SU-DHL-6 (cell line): ENCODE results near the gene CCDC74A.
"Not testable (repeated sequence)": the region's sequence is repeated elsewhere in the genome, so short reads cannot be mapped to it uniquely, and the experiment has no call there.

ENCODE experiments used
- H2AFZ ChIP-seq: fragments of 200-600 bp; sonication (generic); 2 replicates; pipeline ENCODE4 v1.6.1; 2014; ENCODE audit warnings: low read depth, mild to moderate bottlenecking, moderate library complexity, mixed read lengths, antibody characterized with exemption, low read length; ENCODE audit not compliant: severe bottlenecking
- H3F3A ChIP-seq: fragments of 200-600 bp; shearing (Covaris generic); 2 replicates; pipeline ENCODE4 v1.6.0; 2016; ENCODE audit warnings: antibody characterized with exemption, mild to moderate bottlenecking; ENCODE audit not compliant: insufficient read depth
- H3K27ac ChIP-seq: fragments of 200-600 bp; sonication (generic); 2 replicates; pipeline ENCODE4 v1.5.1; 2016; ENCODE audit warnings: low read depth, mild to moderate bottlenecking, low read length, moderate library complexity, mixed read lengths
- H3K27me3 ChIP-seq: fragments of 200-600 bp; sonication (generic), shearing (Covaris generic); 2 replicates; pipeline ENCODE4 v1.6.0; 2014; ENCODE audit warnings: mild to moderate bottlenecking, low read length
- H3K36me3 ChIP-seq: fragments of 200-600 bp; sonication (generic); 2 replicates; pipeline ENCODE4 v1.6.1; 2014; ENCODE audit warnings: mild to moderate bottlenecking, low read length, mixed read lengths
- H3K4me2 ChIP-seq: fragments of 300-600, 200-600 bp; shearing (Covaris generic), sonication (generic); 2 replicates; pipeline ENCODE4 v1.6.0; 2014; ENCODE audit warnings: low read length, low read depth, mild to moderate bottlenecking; ENCODE audit not compliant: poor library complexity, severe bottlenecking
- H3K4me3 ChIP-seq: fragments of 200-600 bp; sonication (generic); 2 replicates; pipeline ENCODE4 v1.5.1; 2014; ENCODE audit warnings: antibody characterized with exemption, low read length, mild to moderate bottlenecking, mixed read lengths; ENCODE audit not compliant: insufficient read depth, poor library complexity, severe bottlenecking
- H3K79me2 ChIP-seq: fragments of 200-600 bp; sonication (generic); 2 replicates; pipeline ENCODE4 v1.6.1; 2014; ENCODE audit warnings: mild to moderate bottlenecking, low read length, moderate library complexity; ENCODE audit not compliant: insufficient read depth
- H3K9ac ChIP-seq: fragments of 200-600 bp; sonication (generic); 2 replicates; pipeline ENCODE4 v1.7.0; 2014; ENCODE audit warnings: mild to moderate bottlenecking, low read length
- H3K9me2 ChIP-seq: fragments of 200-600 bp; sonication (generic); replicated peaks from 2 replicates; pipeline ENCODE4 v1.6.1; 2014; ENCODE audit warnings: low read length; ENCODE audit not compliant: insufficient read depth
- H3K9me3 ChIP-seq: fragments of 200-600 bp; sonication (generic); 2 replicates; pipeline ENCODE4 v1.6.1; 2014; ENCODE audit warnings: low read length, mixed read lengths; ENCODE audit not compliant: insufficient read depth
- H4K20me1 ChIP-seq: fragments of 200-600 bp; sonication (generic); 2 replicates; pipeline ENCODE4 v1.6.1; 2014; ENCODE audit warnings: low read depth, mild to moderate bottlenecking, antibody characterized with exemption, low read length, moderate library complexity, mixed read lengths
- CTCF ChIP-seq: fragments of 200-600 bp; sonication (generic); IDR thresholded peaks from one replicate; pipeline ENCODE4 v1.5.1; 2017; ENCODE audit warnings: antibody characterized with exemption, mild to moderate bottlenecking, low read length, moderate library complexity; ENCODE audit not compliant: insufficient read depth, poor library complexity, severe bottlenecking
- EZH2phosphoT487 ChIP-seq: fragments of 200-600 bp; sonication (generic), shearing (Covaris generic); conservative IDR thresholded peaks from 2 replicates; pipeline ENCODE4 v1.6.1; 2018; ENCODE audit warnings: mild to moderate bottlenecking, antibody characterized with exemption, low read length, moderate library complexity, mixed read lengths

CCDC74A gene

GRCh38 chr2:131532723-131533608 is 5.3 kb downstream of the CCDC74A start:
- not testable (repeated sequence) for H3K79me2 ChIP-seq, H3K4me3 ChIP-seq, H3K9me3 ChIP-seq, H3K9me2 ChIP-seq, H3K36me3 ChIP-seq, H2AFZ ChIP-seq, H3K4me2 ChIP-seq, H3K9ac ChIP-seq, H3K27me3 ChIP-seq, H3F3A ChIP-seq, H4K20me1 ChIP-seq, H3K27ac ChIP-seq

- H3K27me3 ChIP-seq, H3K9me3 ChIP-seq, H3K4me3 ChIP-seq, H3K9me2 ChIP-seq, H2AFZ ChIP-seq, H3K79me2 ChIP-seq, H3K36me3 ChIP-seq, H3K27ac ChIP-seq, H3F3A ChIP-seq, H3K4me2 ChIP-seq, H3K9ac ChIP-seq, H4K20me1 ChIP-seq: not testable (repeated sequence)
These were observed 6.1 kb downstream of the CCDC74A start for GRCh38 chr2:131533609-131534316.

GRCh38 chr2:131534317-131534672 is 6.6 kb downstream of the CCDC74A start:
- H3K9me2 ChIP-seq, H3K36me3 ChIP-seq, H4K20me1 ChIP-seq: not testable (repeated sequence)

GRCh38 chr2:131534965-131535364 is 7.3 kb downstream of the CCDC74A start:
- H3F3A ChIP-seq, H3K79me2 ChIP-seq, H3K4me2 ChIP-seq, H3K9ac ChIP-seq, H4K20me1 ChIP-seq, H3K4me3 ChIP-seq, H3K27ac ChIP-seq, H3K9me2 ChIP-seq, H3K27me3 ChIP-seq, H2AFZ ChIP-seq, H3K36me3 ChIP-seq, H3K9me3 ChIP-seq: not testable (repeated sequence)

More at GRCh38 chr2:131534317-131534672, 6.6 kb downstream of the CCDC74A start:
- H3K27me3 ChIP-seq, H3K4me2 ChIP-seq, H3F3A ChIP-seq, H3K4me3 ChIP-seq, H3K79me2 ChIP-seq, H3K9ac ChIP-seq, H3K27ac ChIP-seq, H3K9me3 ChIP-seq, H2AFZ ChIP-seq: not testable (repeated sequence)

GRCh38 chr2:131535526-131535925 is 7.8 kb downstream of the CCDC74A start:
- Histone ChIP-seq H3K79me2 (no peaks in the 10 kb centered on the region), H2AFZ (no peak overlapping the region), H3K4me3 (no peak overlapping the region), H3K9me3 (no peaks in the 10 kb centered on the region), H3K27ac (no peak overlapping the region), H3K9me2 (no peaks in the 10 kb centered on the region), H3K9ac (no peak overlapping the region), H3F3A (no peaks in the 10 kb centered on the region), H3K4me2 (no peak overlapping the region), H3K27me3 (no peaks in the 10 kb centered on the region), H4K20me1 (no peaks in the 10 kb centered on the region), H3K36me3 (no peaks in the 10 kb centered on the region)
- TF ChIP-seq CTCF (no peak), EZH2phosphoT487 (no peak)

GRCh38 chr2:131535951-131536826 is 8.5 kb downstream of the CCDC74A start:
- H3K36me3 ChIP-seq, H3K27me3 ChIP-seq, H3K4me3 ChIP-seq, H4K20me1 ChIP-seq, H3K27ac ChIP-seq, H3K4me2 ChIP-seq, H2AFZ ChIP-seq, H3K9ac ChIP-seq, H3K9me2 ChIP-seq, H3K9me3 ChIP-seq, H3K79me2 ChIP-seq, H3F3A ChIP-seq: not testable (repeated sequence)
